NCI-H524 treated with DMSO at 0.1 percent for 48 hours (cell line): ENCODE data around the gene PCDHGC3.

Experiments
- DNase-seq: peaks from one replicate; lab custom pipeline; 2025; lab: John Stamatoyannopoulos, UW

The PCDHGC3 gene

DNA sequence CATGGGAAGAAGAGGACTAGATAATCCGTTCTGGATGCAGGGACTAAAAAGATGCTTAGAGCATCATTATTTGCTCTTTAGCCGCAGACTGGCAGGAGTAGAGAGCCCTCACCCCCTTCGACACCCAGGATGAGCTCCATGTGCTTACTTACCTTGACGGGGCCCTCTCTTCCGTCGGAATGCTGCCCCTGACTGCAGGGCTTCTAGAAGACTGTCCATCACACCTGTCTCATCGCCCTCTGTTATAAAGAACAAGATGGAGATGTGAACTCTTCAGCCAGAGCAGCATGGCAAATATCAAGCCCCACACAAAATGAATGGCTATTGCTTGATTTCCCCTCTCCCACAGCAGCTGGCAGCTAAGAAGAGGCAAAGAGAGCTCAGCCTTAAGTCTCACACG is 48.2 kb downstream of the PCDHGC3 start:
- DNase-seq = no peak

DNA sequence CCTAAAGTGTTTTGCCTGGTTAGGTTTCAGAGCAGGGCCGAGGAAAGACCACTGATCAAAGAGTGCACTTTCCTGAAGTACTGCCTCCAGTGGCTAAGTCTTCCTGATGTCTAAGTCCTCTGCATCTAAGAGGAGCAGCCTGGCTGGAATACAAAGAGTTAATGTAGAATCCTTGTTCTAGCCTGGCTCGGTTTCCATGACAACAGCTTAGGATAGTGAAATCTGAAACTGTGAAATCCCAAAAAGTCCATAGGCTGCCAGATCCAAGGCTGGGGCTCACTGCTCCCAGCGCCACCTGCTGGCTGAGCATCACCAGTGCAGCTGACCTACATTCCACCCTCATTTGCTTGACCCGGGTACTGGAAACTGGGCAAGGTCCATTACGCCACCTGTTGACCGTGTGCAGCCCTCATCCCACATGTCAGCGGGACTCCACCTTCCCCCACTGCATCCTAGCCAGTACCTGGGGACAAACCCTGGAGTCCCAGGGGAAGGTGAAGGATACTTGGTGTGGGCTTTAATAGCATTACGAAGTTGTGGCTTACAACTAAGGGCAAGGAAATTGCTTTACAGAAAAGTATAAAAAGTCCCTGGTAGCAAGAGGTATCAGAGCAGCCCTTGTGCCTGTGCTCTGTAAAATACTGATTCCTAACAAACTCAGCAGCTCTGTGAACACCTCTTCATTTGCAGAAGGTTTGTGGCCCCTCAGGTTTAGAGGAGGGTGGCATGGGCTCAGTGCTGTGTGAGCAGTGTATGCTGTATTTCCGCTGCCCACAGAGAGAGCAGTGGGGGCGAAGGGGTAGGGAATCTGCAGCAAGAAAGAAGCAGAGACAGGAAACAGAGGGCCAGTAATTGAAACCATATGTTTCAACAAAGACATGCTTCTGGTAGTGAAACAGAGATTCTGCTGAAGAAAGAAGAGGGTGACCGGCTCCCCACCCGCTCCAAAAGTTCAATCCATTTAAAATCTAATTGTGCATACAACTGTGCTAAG is 49.1 kb downstream of the PCDHGC3 start:
- DNase-seq = peak; percentile 87

DNA sequence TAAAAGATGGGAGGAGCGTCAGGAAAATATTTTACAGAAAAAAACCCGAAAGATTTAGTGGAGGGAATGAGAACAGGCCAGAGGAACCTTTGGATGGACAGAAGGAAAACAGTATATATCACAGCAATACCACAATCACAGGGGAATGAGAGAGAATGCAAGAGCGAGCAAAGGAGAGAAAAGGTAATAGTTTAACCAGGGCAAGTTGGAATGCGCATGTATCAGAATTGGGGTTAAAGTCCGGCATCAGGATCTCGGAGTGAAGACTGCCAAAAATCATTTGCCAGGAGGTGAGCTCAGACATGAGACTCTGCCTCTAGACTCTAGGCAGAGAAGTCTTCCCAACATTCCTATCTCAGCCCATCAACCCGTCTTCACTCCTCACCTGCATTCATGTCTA is 49.9 kb downstream of the PCDHGC3 start:
- no peak for DNase-seq

DNA sequence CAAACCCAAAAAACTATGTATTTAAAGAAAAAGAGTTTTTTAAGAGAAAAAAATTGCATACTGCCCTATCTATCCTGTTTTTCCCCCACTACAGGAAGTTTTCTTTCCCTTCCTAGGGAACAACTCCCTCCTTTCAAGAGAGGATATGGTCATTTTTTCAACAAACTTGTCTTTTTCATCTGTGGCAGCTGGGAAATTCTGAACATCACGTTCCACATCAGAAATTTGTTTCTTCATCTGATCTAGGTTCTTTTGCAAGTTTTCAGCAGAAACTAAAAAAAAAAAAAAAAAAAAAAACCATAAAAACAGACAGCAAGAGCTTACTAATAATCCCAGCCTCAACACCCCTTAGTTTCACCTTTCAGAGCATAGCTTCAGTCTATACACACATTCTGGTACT is 51.7 kb downstream of the PCDHGC3 start:
- DNase-seq = no peak
